Measurements from ENCODE around the gene FBXO41. TPM values are rescaled to one million over a fixed set of nuclear protein-coding genes. Genes with fewer than 3 reads are reported as not detected.
A peak's percentile ranks its signal among the peaks of the same experiment; 100 is the strongest.

Gene FBXO41, protein sequence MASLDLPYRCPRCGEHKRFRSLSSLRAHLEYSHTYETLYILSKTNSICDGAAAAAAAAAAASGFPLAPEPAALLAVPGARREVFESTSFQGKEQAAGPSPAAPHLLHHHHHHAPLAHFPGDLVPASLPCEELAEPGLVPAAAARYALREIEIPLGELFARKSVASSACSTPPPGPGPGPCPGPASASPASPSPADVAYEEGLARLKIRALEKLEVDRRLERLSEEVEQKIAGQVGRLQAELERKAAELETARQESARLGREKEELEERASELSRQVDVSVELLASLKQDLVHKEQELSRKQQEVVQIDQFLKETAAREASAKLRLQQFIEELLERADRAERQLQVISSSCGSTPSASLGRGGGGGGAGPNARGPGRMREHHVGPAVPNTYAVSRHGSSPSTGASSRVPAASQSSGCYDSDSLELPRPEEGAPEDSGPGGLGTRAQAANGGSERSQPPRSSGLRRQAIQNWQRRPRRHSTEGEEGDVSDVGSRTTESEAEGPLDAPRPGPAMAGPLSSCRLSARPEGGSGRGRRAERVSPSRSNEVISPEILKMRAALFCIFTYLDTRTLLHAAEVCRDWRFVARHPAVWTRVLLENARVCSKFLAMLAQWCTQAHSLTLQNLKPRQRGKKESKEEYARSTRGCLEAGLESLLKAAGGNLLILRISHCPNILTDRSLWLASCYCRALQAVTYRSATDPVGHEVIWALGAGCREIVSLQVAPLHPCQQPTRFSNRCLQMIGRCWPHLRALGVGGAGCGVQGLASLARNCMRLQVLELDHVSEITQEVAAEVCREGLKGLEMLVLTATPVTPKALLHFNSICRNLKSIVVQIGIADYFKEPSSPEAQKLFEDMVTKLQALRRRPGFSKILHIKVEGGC
- total RNA-seq (2014; rRNA removed; shearing (Covaris generic)): 1.0 and 1.1 TPM in 2 replicates
- polyA plus RNA-seq (2016; fragmentation: Nextera tagmentation; extraction: Ambion mirVana): 0.38 and 0.44 TPM in 2 replicates

DNA sequence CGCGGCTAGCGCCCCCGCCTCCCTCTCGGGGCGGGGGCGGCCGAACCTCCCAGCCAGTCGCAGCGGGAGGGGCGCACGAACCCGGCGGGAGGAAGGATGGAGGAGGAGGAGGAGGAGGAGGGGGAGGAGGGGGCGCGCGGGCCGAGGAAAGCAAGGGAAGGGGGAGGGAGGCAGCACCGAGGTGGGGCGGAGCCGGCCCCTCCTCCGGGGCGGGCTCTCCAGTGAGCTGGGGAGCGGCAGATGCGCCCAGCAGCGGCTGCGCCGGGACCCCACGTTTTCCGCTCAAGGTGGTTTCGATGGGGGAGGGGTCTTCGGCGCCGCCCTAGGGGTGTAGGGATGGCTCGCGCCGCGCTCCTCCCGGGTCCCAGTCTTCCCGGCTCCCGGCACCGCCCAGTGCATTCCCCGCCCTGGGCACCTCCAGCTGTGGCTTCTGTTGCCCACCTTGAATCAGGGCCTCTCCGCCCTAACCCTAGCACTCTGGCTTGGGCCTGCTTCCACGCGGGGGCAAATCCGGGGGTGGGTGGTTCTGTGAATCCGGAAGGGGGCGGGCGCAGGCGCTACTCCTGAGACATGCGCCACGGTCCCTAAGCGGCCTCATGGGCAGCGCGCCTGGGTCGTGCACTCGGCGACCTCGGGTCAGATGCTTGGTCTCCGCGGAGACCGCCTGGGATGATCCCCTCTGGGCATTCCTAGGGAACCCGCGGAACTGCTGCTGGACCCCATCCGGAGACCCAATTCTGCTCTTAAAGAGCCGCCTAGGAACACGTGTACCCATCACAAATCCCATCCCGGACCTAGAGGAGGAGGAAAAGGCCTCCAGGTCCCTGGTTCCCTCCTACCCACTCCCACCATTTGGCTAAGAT is at the start of gene FBXO41:
Gene FBXO41 (minus strand): TSS at position 183 of the 863 bp plus-strand sequence. CDS start 14,848 bp downstream, outside the sequence.
- H3F3A ChIP-seq (ENCODE audit: insufficient read depth): no peaks in the 10 kb centered on the region
- no peaks in the 10 kb centered on the region for H3K4me1 ChIP-seq (ENCODE audit: insufficient read depth)
- H2AFZ ChIP-seq: peak within 1 kb of the TSS; percentile 91
- H3K36me3 ChIP-seq (ENCODE audit: low read depth): no peaks in the 10 kb centered on the region
- H3K4me2 ChIP-seq (ENCODE audit: unreplicated experiment): peak within 1 kb of the TSS; percentile 77
- no peaks in the 10 kb centered on the region for H3K9me2 ChIP-seq (ENCODE audit: insufficient read depth)
- peak; percentile 48 for DNase-seq
- WGBS, 2 experiments (ENCODE audit: low coverage in 1 of 2, low lambda C conversion rate in 2 of 2, missing lambda C conversion rate in 2 of 2): 2 to 4% methylated on average over 31 to 66 of the region's 69 CpGs
- H3K9ac ChIP-seq: peak within 1 kb of the TSS; percentile 60
- no peak within 1 kb of the TSS for H3K27ac ChIP-seq
- in situ Hi-C loops (cut with MboI): no loop called here
- TF ChIP-seq EZH2phosphoT487 (IDR thresholded peaks at IDR 0.05; ENCODE audit: insufficient read depth, low read depth) (no peak), EZH2 (IDR thresholded peaks at IDR 0.05; ENCODE audit: insufficient read depth, poor library complexity, severe bottlenecking) (no peak)
- H3K9me3 ChIP-seq (ENCODE audit: low read depth): no peaks in the 10 kb centered on the region
- H3K79me2 ChIP-seq (ENCODE audit: insufficient read depth): no peaks in the 10 kb centered on the region
- peaks cover 14% of the 10 kb centered on the region for H3K27me3 ChIP-seq (replicated peaks; ENCODE audit: insufficient read depth)
- no peaks in the 10 kb centered on the region for H4K20me1 ChIP-seq (ENCODE audit: insufficient read depth)
- H3K4me3 ChIP-seq: peak within 1 kb of the TSS; percentile 76

DNA sequence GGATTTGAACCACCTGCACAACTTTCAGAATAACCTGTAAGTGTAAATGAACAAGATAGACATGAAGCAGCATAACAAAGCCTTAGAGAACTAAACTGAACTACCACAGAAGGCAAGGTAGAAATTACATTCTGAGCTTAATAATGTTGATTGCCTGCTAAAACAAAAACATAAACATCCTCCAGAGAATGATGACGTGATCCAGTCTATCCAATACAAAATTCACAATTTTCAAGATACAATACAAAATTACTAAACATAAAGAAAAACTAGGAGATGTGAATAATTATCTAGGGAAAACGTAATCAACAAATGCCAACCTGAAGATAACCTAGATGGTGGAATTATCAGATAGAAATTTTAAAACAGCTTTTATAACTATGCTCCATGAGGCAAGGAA is 49.8 kb upstream of the FBXO41 start:
- no peaks in the 10 kb centered on the region for H3K4me1 ChIP-seq (ENCODE audit: insufficient read depth)
- TF ChIP-seq EZH2phosphoT487 (IDR thresholded peaks at IDR 0.05; ENCODE audit: insufficient read depth, low read depth) (no peak), EZH2 (IDR thresholded peaks at IDR 0.05; ENCODE audit: insufficient read depth, poor library complexity, severe bottlenecking) (no peak)
- no peak overlapping the region for H3K4me2 ChIP-seq (ENCODE audit: unreplicated experiment)
- H3K36me3 ChIP-seq (ENCODE audit: low read depth): no peaks in the 10 kb centered on the region
- no peak overlapping the region for H3K4me3 ChIP-seq
- WGBS, 2 experiments (ENCODE audit: low coverage in 1 of 2, low lambda C conversion rate in 2 of 2, missing lambda C conversion rate in 2 of 2): 7 to 13% methylated on average over 2 of the region's 2 CpGs
- no peaks in the 10 kb centered on the region for H4K20me1 ChIP-seq (ENCODE audit: insufficient read depth)
- H3K9me2 ChIP-seq (ENCODE audit: insufficient read depth): no peaks in the 10 kb centered on the region
- no peak overlapping the region for H3K9ac ChIP-seq
- H2AFZ ChIP-seq: no peak overlapping the region
- peaks cover 33% of the 10 kb centered on the region for H3K27me3 ChIP-seq (replicated peaks; ENCODE audit: insufficient read depth)
- H3K27ac ChIP-seq: no peak overlapping the region
- no peaks in the 10 kb centered on the region for H3K79me2 ChIP-seq (ENCODE audit: insufficient read depth)
- no peaks in the 10 kb centered on the region for H3K9me3 ChIP-seq (ENCODE audit: low read depth)
- in situ Hi-C loops (cut with MboI): no loop called here
- DNase-seq: no peak
- no peaks in the 10 kb centered on the region for H3F3A ChIP-seq (ENCODE audit: insufficient read depth)

DNA sequence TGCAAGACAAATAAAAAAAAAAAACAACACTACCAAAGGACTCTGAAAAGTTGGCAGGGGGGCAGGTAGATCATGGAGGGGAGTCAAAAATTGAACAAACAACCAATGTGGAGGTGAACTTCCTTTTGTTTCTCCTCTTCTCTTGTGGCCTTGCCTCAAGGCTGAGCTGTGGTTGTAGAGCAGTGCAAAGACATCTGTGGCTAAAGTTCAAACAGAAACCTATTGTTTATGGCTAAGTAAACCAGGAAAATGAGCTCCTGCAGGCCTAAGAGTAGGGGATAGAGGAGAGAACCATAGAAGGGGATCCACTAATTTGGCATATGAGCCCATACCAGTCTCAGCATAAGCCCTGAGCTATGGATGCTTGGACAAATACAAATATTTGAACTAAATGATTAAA is 49.3 kb upstream of the FBXO41 start:
- TF ChIP-seq EZH2phosphoT487 (IDR thresholded peaks at IDR 0.05; ENCODE audit: insufficient read depth, low read depth): no peak
- no peak for TF ChIP-seq EZH2 (IDR thresholded peaks at IDR 0.05; ENCODE audit: insufficient read depth, poor library complexity, severe bottlenecking)
- H3K9me2 ChIP-seq (ENCODE audit: insufficient read depth): no peaks in the 10 kb centered on the region
- no peaks in the 10 kb centered on the region for H3K9me3 ChIP-seq (ENCODE audit: low read depth)
- H4K20me1 ChIP-seq (ENCODE audit: insufficient read depth): no peaks in the 10 kb centered on the region
- no peak for DNase-seq
- H3K4me3 ChIP-seq: no peak overlapping the region
- H2AFZ ChIP-seq: no peak overlapping the region
- peaks cover 32% of the 10 kb centered on the region for H3K27me3 ChIP-seq (replicated peaks; ENCODE audit: insufficient read depth)
- no peak overlapping the region for H3K4me2 ChIP-seq (ENCODE audit: unreplicated experiment)
- in situ Hi-C loops (cut with MboI): no loop called here
- H3F3A ChIP-seq (ENCODE audit: insufficient read depth): no peaks in the 10 kb centered on the region
- no peaks in the 10 kb centered on the region for H3K4me1 ChIP-seq (ENCODE audit: insufficient read depth)
- no peak overlapping the region for H3K9ac ChIP-seq
- no peaks in the 10 kb centered on the region for H3K79me2 ChIP-seq (ENCODE audit: insufficient read depth)
- H3K36me3 ChIP-seq (ENCODE audit: low read depth): no peaks in the 10 kb centered on the region
- H3K27ac ChIP-seq: no peak overlapping the region
